HG03558 (cell line): ENCODE measurements around the gene PECR.
"Not testable (repeated sequence)": the region's sequence is repeated elsewhere in the genome, so short reads cannot be mapped to it uniquely, and the experiment has no call there.

Experiments
- ATAC-seq: cut with Tn5 transposase; IDR thresholded peaks from one replicate; pipeline ENCODE4 v1.9.1; 2021; ENCODE audit warnings: moderate number of reproducible peaks; ENCODE audit not compliant: unreplicated experiment; ENCODE audit errors: extremely low read depth

Gene PECR

GRCh38 chr2:216107760-216108159 is 26.2 kb upstream of the PECR start:
- ATAC-seq: no peak

- no peak for ATAC-seq
Measured at GRCh38 chr2:216107320-216107719, 25.7 kb upstream of the PECR start.

- no peak for ATAC-seq
Measured at GRCh38 chr2:216104691-216105090, 23.1 kb upstream of the PECR start.

- no peak for ATAC-seq
Measured at GRCh38 chr2:216103213-216103612, 21.6 kb upstream of the PECR start.

GRCh38 chr2:216101109-216101508 is 19.5 kb upstream of the PECR start:
- no peak for ATAC-seq

GRCh38 chr2:216098421-216099334 is 17.1 kb upstream of the PECR start:
- no peak for ATAC-seq

- ATAC-seq: no peak
Measured at GRCh38 chr2:216094701-216095100, 13.1 kb upstream of the PECR start.

- no peak for ATAC-seq
Measured at GRCh38 chr2:216092646-216093045, 11.0 kb upstream of the PECR start.

- ATAC-seq: no peak
Measured at GRCh38 chr2:216090369-216090786, 8.8 kb upstream of the PECR start.

GRCh38 chr2:216086207-216086893 is 4.7 kb upstream of the PECR start:
- no peak for ATAC-seq

- no peak for ATAC-seq
Measured at GRCh38 chr2:216084547-216084946, 2.9 kb upstream of the PECR start.

GRCh38 chr2:216083464-216084281 is 2.1 kb upstream of the PECR start:
- no peak for ATAC-seq

- ATAC-seq: no peak
Measured at GRCh38 chr2:216082805-216083204, 1.2 kb upstream of the PECR start.

- ATAC-seq: no peak
Measured at GRCh38 chr2:216082117-216082711, 605 bp upstream of the PECR start.

- no peak for ATAC-seq
Measured at GRCh38 chr2:216081012-216081411, 597 bp downstream of the PECR start.

GRCh38 chr2:216080048-216080447 is 1.6 kb downstream of the PECR start:
- ATAC-seq: not testable (repeated sequence)

- no peak for ATAC-seq
Measured at GRCh38 chr2:216078776-216079175, 2.8 kb downstream of the PECR start.

- no peak for ATAC-seq
Measured at GRCh38 chr2:216075510-216076485, 5.8 kb downstream of the PECR start.

GRCh38 chr2:216074794-216075193 is 6.8 kb downstream of the PECR start:
- no peak for ATAC-seq
